ENCODE data around the gene CDKAL1.

- TF ChIP-seq CTCF (IDR thresholded peaks at IDR 0.05) (no peak), POLR2A (IDR thresholded peaks at IDR 0.05) (no peak)
Measured at GRCh38 chr6:20837189-20837588, 302.9 kb downstream of the CDKAL1 start.
